Astrocyte of the spinal cord (primary cell): Measurements from ENCODE around the gene C14orf132.

Source experiments
- DNase-seq: peaks from one replicate; pipeline ENCODE4 v3.0.0; 2011; ENCODE audit warnings: low read depth, low spot score
- H3K4me3 ChIP-seq: 2 replicates; pipeline ENCODE4 v1.5.1; 2011; ENCODE audit warnings: low read depth, mild to moderate bottlenecking, low read length, moderate library complexity
- in situ Hi-C: cut with HindIII; loops from 2 replicates; pipeline ENCODE4 v1.10.0; 2017; ENCODE audit warnings: low sequenced_read_pairs
- TF ChIP-seq, protein P1 (sequence below): IDR thresholded peaks from 2 replicates; pipeline ENCODE4 v1.5.1; 2012; ENCODE audit warnings: low read depth, mild to moderate bottlenecking, low read length, inconsistent platforms

C14orf132 gene

DNA sequence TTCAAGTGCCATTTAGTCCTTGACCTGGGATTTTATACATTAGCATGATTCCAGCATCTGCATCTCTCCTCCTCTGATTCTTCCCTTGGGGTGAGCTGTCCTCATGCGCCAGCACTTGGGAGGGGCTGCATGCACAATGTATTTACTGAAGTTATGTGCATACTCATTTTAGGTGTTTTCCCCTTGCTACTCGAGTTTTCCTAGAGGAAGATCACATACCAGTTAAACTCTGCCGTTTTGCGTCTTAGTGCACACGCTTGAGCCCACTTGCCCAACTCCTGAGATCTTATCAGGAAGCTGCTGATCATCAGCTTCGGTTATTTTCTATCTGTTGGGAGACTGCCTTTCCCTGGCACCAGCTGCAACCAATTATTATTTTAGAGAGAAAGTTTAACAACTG, 78.8 kb downstream of the C14orf132 start:
- TF ChIP-seq, protein P1, sequence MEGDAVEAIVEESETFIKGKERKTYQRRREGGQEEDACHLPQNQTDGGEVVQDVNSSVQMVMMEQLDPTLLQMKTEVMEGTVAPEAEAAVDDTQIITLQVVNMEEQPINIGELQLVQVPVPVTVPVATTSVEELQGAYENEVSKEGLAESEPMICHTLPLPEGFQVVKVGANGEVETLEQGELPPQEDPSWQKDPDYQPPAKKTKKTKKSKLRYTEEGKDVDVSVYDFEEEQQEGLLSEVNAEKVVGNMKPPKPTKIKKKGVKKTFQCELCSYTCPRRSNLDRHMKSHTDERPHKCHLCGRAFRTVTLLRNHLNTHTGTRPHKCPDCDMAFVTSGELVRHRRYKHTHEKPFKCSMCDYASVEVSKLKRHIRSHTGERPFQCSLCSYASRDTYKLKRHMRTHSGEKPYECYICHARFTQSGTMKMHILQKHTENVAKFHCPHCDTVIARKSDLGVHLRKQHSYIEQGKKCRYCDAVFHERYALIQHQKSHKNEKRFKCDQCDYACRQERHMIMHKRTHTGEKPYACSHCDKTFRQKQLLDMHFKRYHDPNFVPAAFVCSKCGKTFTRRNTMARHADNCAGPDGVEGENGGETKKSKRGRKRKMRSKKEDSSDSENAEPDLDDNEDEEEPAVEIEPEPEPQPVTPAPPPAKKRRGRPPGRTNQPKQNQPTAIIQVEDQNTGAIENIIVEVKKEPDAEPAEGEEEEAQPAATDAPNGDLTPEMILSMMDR, result no peak
- no peak overlapping the region for H3K4me3 ChIP-seq
- in situ Hi-C loops, result no loop called here
- DNase-seq, result no peak

DNA sequence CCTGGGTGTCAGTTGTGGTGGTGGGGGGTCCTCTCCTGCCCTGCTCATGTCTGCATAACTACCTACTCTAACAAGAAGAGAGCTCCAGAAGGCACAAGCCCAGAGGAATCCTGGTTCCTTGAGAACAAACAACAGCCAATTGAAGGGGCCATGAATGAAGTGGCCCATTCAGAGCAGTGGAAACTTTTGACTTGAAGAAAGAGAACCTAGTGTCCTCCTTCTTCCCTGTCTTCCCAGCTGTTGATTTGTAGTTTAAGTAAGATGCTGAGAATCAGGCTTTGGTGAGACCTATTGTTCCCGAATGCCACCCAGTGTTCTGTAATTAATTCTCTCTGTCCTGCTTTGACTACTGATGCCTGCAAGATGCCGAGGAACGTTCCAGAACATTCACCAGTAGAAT, 79.2 kb downstream of the C14orf132 start:
- DNase-seq, result no peak
- TF ChIP-seq, protein P1, result no peak
- in situ Hi-C loops, result no loop called here
- no peak overlapping the region for H3K4me3 ChIP-seq

DNA sequence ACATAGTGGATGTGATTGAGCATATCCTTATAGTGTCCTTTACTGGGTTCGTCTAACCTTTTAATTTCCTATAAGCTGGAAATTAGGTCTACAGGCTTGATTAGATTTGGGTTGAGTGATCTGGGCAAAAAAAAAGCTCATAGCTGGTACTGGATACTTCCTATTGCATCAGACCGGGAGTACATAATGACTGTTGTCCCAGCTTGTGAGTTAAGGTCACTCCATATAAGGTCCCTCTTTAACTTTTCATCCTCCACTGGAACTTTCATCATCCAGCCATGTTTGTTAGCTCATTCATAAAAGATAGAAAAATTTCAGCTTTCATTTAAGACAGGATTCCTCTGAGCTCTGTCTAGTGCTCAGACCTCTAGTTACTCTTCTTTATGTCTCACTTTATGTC, 80.8 kb downstream of the C14orf132 start:
- TF ChIP-seq, protein P1, result no peak
- H3K4me3 ChIP-seq, result no peak overlapping the region
- DNase-seq, result no peak
- in situ Hi-C loops, result no loop called here

DNA sequence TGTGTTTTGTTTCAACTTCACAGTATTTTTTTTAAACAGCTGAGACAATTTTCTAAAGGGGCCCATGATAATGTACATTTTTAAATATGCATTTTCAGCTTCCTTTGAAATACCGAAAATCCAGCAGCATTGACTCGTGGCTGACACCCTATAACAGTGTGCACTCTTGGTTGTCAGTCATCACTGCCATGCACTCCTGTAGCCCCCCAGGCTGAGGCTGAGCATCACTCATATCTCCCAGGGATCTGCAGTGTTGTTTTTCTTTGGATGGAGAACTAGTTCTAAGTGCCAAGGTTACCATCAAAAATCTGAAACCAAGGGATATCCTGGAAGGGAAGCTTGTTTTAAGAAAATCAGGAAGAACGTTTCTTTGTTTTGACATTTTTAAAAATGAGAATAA, 81.2 kb downstream of the C14orf132 start:
- H3K4me3 ChIP-seq, result no peak overlapping the region
- TF ChIP-seq, protein P1, result no peak
- DNase-seq, result no peak
- in situ Hi-C loops, result no loop called here

DNA sequence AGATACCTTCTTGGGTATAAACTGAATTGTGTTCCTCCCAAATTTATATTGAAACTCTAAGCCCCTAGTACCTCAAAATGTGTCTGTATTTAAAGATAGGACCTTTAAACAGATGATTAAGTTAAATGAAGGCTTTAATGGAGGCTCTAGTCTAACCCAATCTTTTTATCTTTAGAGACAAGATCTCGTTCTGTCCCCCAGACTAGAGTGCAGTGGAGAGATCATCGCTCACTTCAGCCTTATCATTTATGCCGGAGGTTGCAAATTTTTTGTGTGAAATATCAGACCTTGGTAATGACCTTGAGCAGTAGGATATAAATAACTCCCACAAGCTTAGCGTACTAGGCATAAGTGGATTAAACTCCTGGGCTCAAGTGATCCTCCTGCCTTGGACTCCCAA, 81.8 kb downstream of the C14orf132 start:
- DNase-seq, result no peak
- TF ChIP-seq, protein P1, result no peak
- H3K4me3 ChIP-seq, result no peak overlapping the region
- in situ Hi-C loops, result no loop called here

DNA sequence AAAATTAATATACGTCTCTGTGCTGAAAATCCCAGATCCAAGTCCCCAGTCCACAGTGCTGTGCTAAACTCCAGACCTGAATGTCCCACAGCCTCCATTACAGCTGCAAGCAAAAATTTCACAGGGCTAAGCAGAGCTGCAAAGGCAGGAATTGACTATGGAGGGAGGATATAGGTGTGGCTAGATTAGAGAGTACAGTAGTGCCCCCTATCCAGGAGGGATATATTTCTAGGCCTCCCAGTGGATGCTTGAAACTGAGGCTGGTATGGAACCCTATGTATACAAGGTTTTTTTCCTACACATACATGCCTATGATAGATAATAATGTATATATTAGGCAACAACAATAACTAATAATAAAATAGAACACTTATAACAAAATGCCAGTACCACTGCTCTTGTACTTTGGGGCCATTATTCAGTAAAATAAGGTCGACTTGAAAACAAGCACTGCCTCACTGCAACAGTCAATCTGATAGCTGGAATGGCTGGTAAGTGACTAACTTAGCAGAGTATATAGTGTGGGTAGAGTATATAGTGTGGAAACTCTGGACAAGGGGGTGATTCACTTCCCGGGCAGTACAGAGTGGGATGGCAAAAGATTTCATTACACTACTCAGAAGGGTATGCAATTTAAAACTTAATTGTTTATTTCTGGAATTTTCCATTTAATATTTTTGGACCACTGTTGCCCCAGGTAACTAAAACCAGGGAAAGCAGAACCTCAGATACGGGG, 82.7 kb downstream of the C14orf132 start:
- TF ChIP-seq, protein P1, result no peak
- no peak overlapping the region for H3K4me3 ChIP-seq
- DNase-seq, result no peak
- in situ Hi-C loops, result no loop called here
